ENCODE measurements around the gene SH3BGRL2.

Gene SH3BGRL2

GRCh38 chr6:79625746-79626145, 5.4 kb upstream of the SH3BGRL2 start:
- DNase-seq (ENCODE audit: low spot score), result no peak
- Mint-ChIP-seq H3K36me3 (ENCODE audit: low read depth) (no peaks in the 10 kb centered on the region), H3K4me1 (ENCODE audit: low read depth) (no peaks in the 10 kb centered on the region), H3K4me3 (no peak overlapping the region), H3K9me3 (no peaks in the 10 kb centered on the region), H3K27ac (no peak overlapping the region), H3K27me3 (ENCODE audit: low read depth) (peaks cover 44% of the 10 kb centered on the region)

- H3K4me1 Mint-ChIP-seq (ENCODE audit: low read depth), result peaks cover 3% of the 10 kb centered on the region
- H3K27ac Mint-ChIP-seq, result no peak overlapping the region
- no peak overlapping the region for H3K4me3 Mint-ChIP-seq
- DNase-seq (ENCODE audit: low spot score), result no peak
- H3K36me3 Mint-ChIP-seq (ENCODE audit: low read depth), result no peaks in the 10 kb centered on the region
- H3K27me3 Mint-ChIP-seq (ENCODE audit: low read depth), result peaks cover 47% of the 10 kb centered on the region
- no peaks in the 10 kb centered on the region for H3K9me3 Mint-ChIP-seq
These were observed 4.3 kb upstream of the SH3BGRL2 start for GRCh38 chr6:79626811-79627210.

- Mint-ChIP-seq H3K4me1 (ENCODE audit: low read depth) (peaks cover 3% of the 10 kb centered on the region), H3K9me3 (no peaks in the 10 kb centered on the region), H3K27me3 (ENCODE audit: low read depth) (peaks cover 46% of the 10 kb centered on the region), H3K27ac (no peak overlapping the region), H3K36me3 (ENCODE audit: low read depth) (no peaks in the 10 kb centered on the region), H3K4me3 (no peak overlapping the region)
- DNase-seq (ENCODE audit: low spot score), result no peak
These were observed 3.7 kb upstream of the SH3BGRL2 start for GRCh38 chr6:79627422-79627821.

- Mint-ChIP-seq H3K36me3 (ENCODE audit: low read depth) (no peaks in the 10 kb centered on the region), H3K4me1 (ENCODE audit: low read depth) (peaks cover 3% of the 10 kb centered on the region), H3K9me3 (no peaks in the 10 kb centered on the region), H3K27me3 (ENCODE audit: low read depth) (peaks cover 56% of the 10 kb centered on the region), H3K4me3 (no peak overlapping the region), H3K27ac (no peak overlapping the region)
- no peak for DNase-seq (ENCODE audit: low spot score)
These were observed 2.5 kb upstream of the SH3BGRL2 start for GRCh38 chr6:79628466-79629288.

GRCh38 chr6:79630380-79630882, 698 bp upstream of the SH3BGRL2 start:
- no peak for DNase-seq (ENCODE audit: low spot score)
- Mint-ChIP-seq H3K4me3 (peak overlapping the region; percentile 79), H3K27me3 (ENCODE audit: low read depth) (peaks cover 66% of the 10 kb centered on the region), H3K4me1 (ENCODE audit: low read depth) (peaks cover 3% of the 10 kb centered on the region), H3K27ac (no peak overlapping the region), H3K9me3 (no peaks in the 10 kb centered on the region), H3K36me3 (ENCODE audit: low read depth) (no peaks in the 10 kb centered on the region)

GRCh38 chr6:79631693-79632172, 604 bp downstream of the SH3BGRL2 start:
- Mint-ChIP-seq H3K36me3 (ENCODE audit: low read depth) (no peaks in the 10 kb centered on the region), H3K27ac (no peak overlapping the region), H3K27me3 (ENCODE audit: low read depth) (peaks cover 66% of the 10 kb centered on the region), H3K4me3 (peak overlapping the region; percentile 79), H3K4me1 (ENCODE audit: low read depth) (peaks cover 3% of the 10 kb centered on the region), H3K9me3 (no peaks in the 10 kb centered on the region)
- no peak for DNase-seq (ENCODE audit: low spot score)

GRCh38 chr6:79632580-79632979, 1.5 kb downstream of the SH3BGRL2 start:
- no peak overlapping the region for H3K27ac Mint-ChIP-seq

GRCh38 chr6:79634491-79635231, 3.5 kb downstream of the SH3BGRL2 start:
- Mint-ChIP-seq H3K36me3 (ENCODE audit: low read depth) (no peaks in the 10 kb centered on the region), H3K27ac (no peak overlapping the region), H3K9me3 (no peaks in the 10 kb centered on the region), H3K27me3 (ENCODE audit: low read depth) (peaks cover 42% of the 10 kb centered on the region), H3K4me1 (ENCODE audit: low read depth) (peaks cover 3% of the 10 kb centered on the region), H3K4me3 (no peak overlapping the region)
- no peak for DNase-seq (ENCODE audit: low spot score)

More at GRCh38 chr6:79632580-79632979, 1.5 kb downstream of the SH3BGRL2 start:
- H3K4me1 Mint-ChIP-seq (ENCODE audit: low read depth), result peaks cover 3% of the 10 kb centered on the region
- DNase-seq (ENCODE audit: low spot score), result no peak
- peaks cover 58% of the 10 kb centered on the region for H3K27me3 Mint-ChIP-seq (ENCODE audit: low read depth)
- no peak overlapping the region for H3K4me3 Mint-ChIP-seq
- H3K36me3 Mint-ChIP-seq (ENCODE audit: low read depth), result no peaks in the 10 kb centered on the region
- no peaks in the 10 kb centered on the region for H3K9me3 Mint-ChIP-seq

GRCh38 chr6:79635232-79635543, 4.1 kb downstream of the SH3BGRL2 start:
- Mint-ChIP-seq H3K27ac (no peak overlapping the region), H3K9me3 (no peaks in the 10 kb centered on the region)
- no peak for DNase-seq (ENCODE audit: low spot score)

GRCh38 chr6:79636673-79637072, 5.5 kb downstream of the SH3BGRL2 start:
- H3K27me3 Mint-ChIP-seq (ENCODE audit: low read depth), result peaks cover 29% of the 10 kb centered on the region
- no peaks in the 10 kb centered on the region for H3K36me3 Mint-ChIP-seq (ENCODE audit: low read depth)
- no peak overlapping the region for H3K4me3 Mint-ChIP-seq
- no peak overlapping the region for H3K27ac Mint-ChIP-seq
- H3K9me3 Mint-ChIP-seq, result no peaks in the 10 kb centered on the region
- H3K4me1 Mint-ChIP-seq (ENCODE audit: low read depth), result no peaks in the 10 kb centered on the region
- no peak for DNase-seq (ENCODE audit: low spot score)

More at GRCh38 chr6:79635232-79635543, 4.1 kb downstream of the SH3BGRL2 start:
- Mint-ChIP-seq H3K36me3 (ENCODE audit: low read depth) (no peaks in the 10 kb centered on the region), H3K4me1 (ENCODE audit: low read depth) (peaks cover 3% of the 10 kb centered on the region), H3K4me3 (no peak overlapping the region), H3K27me3 (ENCODE audit: low read depth) (peaks cover 39% of the 10 kb centered on the region)

- no peak for DNase-seq (ENCODE audit: low spot score)
- Mint-ChIP-seq H3K27me3 (ENCODE audit: low read depth) (peaks cover 3% of the 10 kb centered on the region), H3K4me1 (ENCODE audit: low read depth) (no peaks in the 10 kb centered on the region), H3K9me3 (no peaks in the 10 kb centered on the region), H3K27ac (no peak overlapping the region), H3K4me3 (no peak overlapping the region), H3K36me3 (ENCODE audit: low read depth) (no peaks in the 10 kb centered on the region)
These were observed 9.3 kb downstream of the SH3BGRL2 start for GRCh38 chr6:79640146-79641111.

GRCh38 chr6:79646006-79646405, 14.9 kb downstream of the SH3BGRL2 start:
- H3K4me3 Mint-ChIP-seq, result no peak overlapping the region
- no peaks in the 10 kb centered on the region for H3K36me3 Mint-ChIP-seq (ENCODE audit: low read depth)
- no peak overlapping the region for H3K27ac Mint-ChIP-seq
- peaks cover 6% of the 10 kb centered on the region for H3K27me3 Mint-ChIP-seq (ENCODE audit: low read depth)
- no peaks in the 10 kb centered on the region for H3K4me1 Mint-ChIP-seq (ENCODE audit: low read depth)
- DNase-seq (ENCODE audit: low spot score), result no peak
- H3K9me3 Mint-ChIP-seq, result no peaks in the 10 kb centered on the region

- H3K4me3 Mint-ChIP-seq, result no peak overlapping the region
- H3K27me3 Mint-ChIP-seq (ENCODE audit: low read depth), result peaks cover 6% of the 10 kb centered on the region
- H3K27ac Mint-ChIP-seq, result no peak overlapping the region
- H3K9me3 Mint-ChIP-seq, result no peaks in the 10 kb centered on the region
- no peaks in the 10 kb centered on the region for H3K4me1 Mint-ChIP-seq (ENCODE audit: low read depth)
- no peaks in the 10 kb centered on the region for H3K36me3 Mint-ChIP-seq (ENCODE audit: low read depth)
- no peak for DNase-seq (ENCODE audit: low spot score)
These were observed 15.4 kb downstream of the SH3BGRL2 start for GRCh38 chr6:79646561-79646960.

Data from T-helper 2 cell treated with Interferon-gamma antibody and Interleukin-4, amounts not matched to agents 5 μg/mL and 100 μg/mL, for 36 hours (primary cell).